ENCODE data around the gene GIPC3. TPM values are rescaled to one million over a fixed set of nuclear protein-coding genes. Genes with fewer than 3 reads are reported as not detected.

Gene GIPC3
- total RNA-seq, 1 donor from 2014 or later: 6.1 TPM

- TF ChIP-seq CTCF (IDR thresholded peaks at IDR 0.05): no peak
- no peak overlapping the region for H3K27ac ChIP-seq
- intact Hi-C loops (cut with DNase I): no loop called here
- no peaks in the 10 kb centered on the region for H3K27me3 ChIP-seq
- peaks cover 39 to 45% of the 10 kb centered on the region in 2 donors for H3K36me3 ChIP-seq
- no peak overlapping the region for H3K4me3 ChIP-seq
- DNase-seq (ENCODE audit: low spot score in 2 of 2): no peak
- peaks cover 0 to 3% of the 10 kb centered on the region in 2 donors for H3K9me3 ChIP-seq
- H3K4me1 ChIP-seq: no peaks in the 10 kb centered on the region
Observed at GRCh38 chr19:3537438-3538240, 47.6 kb upstream of the GIPC3 start.

GRCh38 chr19:3538258-3538929 lies 46.9 kb upstream of the GIPC3 start:
- H3K27ac ChIP-seq: no peak overlapping the region
- no peaks in the 10 kb centered on the region for H3K27me3 ChIP-seq
- peaks cover 0 to 3% of the 10 kb centered on the region in 2 donors for H3K9me3 ChIP-seq
- H3K4me1 ChIP-seq: peaks cover 0 to 6% of the 10 kb centered on the region in 2 donors
- no peak overlapping the region for H3K4me3 ChIP-seq
- TF ChIP-seq CTCF (IDR thresholded peaks at IDR 0.05): no peak
- H3K36me3 ChIP-seq: peaks cover 31 to 37% of the 10 kb centered on the region in 2 donors
- no peak for DNase-seq (ENCODE audit: low spot score in 2 of 2)
- intact Hi-C loops (cut with DNase I): no loop called here

GRCh38 chr19:3538965-3539755 lies 46.1 kb upstream of the GIPC3 start, which contains the start of gene TEKTIP1:
Gene TEKTIP1, plus strand, starts transcription at chr19:3539174. Its CDS starts 4 bp downstream, at chr19:3539178.
- Histone ChIP-seq H3K27ac (no peak within 1 kb of the TSS), H3K4me1 (peaks cover 3 to 8% of the 10 kb centered on the region in 2 donors), H3K36me3 (peaks cover 25 to 34% of the 10 kb centered on the region in 2 donors), H3K27me3 (no peaks in the 10 kb centered on the region), H3K9me3 (peaks cover 0 to 3% of the 10 kb centered on the region in 2 donors), H3K4me3 (no peak within 1 kb of the TSS)
- intact Hi-C loops (cut with DNase I): no loop called here
- no peak for TF ChIP-seq CTCF (IDR thresholded peaks at IDR 0.05)
- DNase-seq (ENCODE audit: low spot score in 2 of 2): no peak

GRCh38 chr19:3539756-3540118 lies 45.5 kb upstream of the GIPC3 start:
- TF ChIP-seq CTCF (IDR thresholded peaks at IDR 0.05): no peak
- H3K4me3 ChIP-seq: no peak overlapping the region
- no peak overlapping the region for H3K27ac ChIP-seq
- DNase-seq (ENCODE audit: low spot score in 2 of 2): no peak
- H3K36me3 ChIP-seq: peaks cover 19 to 34% of the 10 kb centered on the region in 2 donors
- H3K4me1 ChIP-seq: peaks cover 3 to 8% of the 10 kb centered on the region in 2 donors
- no peaks in the 10 kb centered on the region for H3K27me3 ChIP-seq
- H3K9me3 ChIP-seq: peaks cover 0 to 3% of the 10 kb centered on the region in 2 donors
- intact Hi-C loops (cut with DNase I): no loop called here
